ENCODE measurements around the gene C20orf202.
"Not testable (repeated sequence)": the region's sequence is repeated elsewhere in the genome, so short reads cannot be mapped to it uniquely, and the experiment has no call there.

C20orf202 gene

DNA sequence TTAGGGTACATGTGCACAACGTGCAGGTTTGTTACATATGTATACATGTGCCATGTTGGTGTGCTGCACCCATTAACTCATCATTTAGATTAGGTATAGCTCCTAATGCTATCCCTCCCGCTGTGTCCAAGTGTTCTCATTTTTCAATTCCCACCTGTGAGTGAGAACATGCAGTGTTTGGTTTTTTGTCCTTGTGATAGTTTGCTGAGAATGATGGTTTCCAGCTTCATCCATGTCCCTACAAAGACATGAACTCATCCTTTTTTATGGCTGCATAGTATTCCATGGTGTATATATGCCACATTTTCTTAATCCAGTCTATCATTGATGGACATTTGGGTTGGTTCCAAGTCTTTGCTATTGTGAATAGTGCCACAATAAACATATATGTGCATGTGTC, 47.0 kb downstream of the C20orf202 start:
- not testable (repeated sequence) for DNase-seq

DNA sequence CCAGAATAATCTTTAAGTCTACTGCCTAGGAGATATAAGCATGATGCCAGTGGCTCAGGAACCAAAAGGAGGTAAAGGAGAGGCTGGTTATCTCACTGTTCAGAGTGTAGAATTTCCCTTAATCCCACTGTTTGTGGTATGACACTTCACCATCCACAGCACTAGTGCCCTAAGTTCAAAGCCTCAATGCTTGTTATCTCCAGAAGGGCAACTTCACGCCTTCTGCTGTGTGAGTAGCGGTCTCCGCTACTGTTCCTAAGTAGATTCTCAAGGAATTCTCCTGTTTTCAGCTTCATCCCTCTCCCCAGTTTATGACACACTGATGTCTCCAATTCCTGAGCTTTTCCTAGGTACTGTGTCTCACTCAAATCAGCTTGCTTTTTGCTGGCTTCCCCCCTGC, 49.2 kb downstream of the C20orf202 start:
- DNase-seq = no peak

DNA sequence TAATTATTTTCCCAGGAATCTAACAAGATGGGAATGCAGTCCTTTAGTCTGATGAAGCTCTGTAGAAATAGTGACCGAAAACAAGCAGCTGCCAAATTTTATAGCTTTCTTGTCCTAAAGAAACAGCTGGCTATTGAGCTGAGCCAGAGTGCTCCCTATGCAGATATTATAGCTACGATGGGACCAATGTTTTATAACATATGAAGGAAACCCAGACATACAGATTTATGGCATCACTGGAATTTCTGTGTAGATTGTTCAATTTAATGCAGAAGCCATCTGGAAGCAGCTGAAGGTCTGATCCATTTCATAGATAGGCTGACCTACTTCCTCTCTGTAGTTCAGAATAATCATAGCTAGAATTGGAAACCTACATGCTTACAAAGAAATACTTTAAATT, 51.0 kb downstream of the C20orf202 start:
- no peak for DNase-seq

DNA sequence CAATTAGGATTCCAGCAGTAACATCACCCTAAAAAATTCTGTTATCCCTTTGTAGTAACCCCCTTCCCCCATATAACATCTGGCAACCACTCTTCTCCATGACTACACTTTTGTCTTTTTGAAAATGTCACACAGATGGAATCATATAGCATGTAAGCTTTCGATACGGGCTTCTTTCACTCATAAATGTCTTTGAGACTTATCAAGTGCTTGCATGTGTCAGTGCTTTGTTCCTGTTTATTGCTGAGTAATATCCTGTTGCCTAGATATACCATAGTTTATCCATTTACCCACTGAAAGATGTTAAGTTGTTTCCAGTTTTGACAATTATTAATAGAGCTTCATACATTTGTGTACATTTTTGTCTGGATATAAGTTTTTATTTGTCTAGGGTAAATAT, 52.4 kb downstream of the C20orf202 start:
- DNase-seq = no peak
